Gastrocnemius medialis (tissue), 4 donors: ENCODE measurements around the gene PAK1.

ENCODE experiments used
- POLR2A ChIP-seq, 2 donors: fragments of 450-650 bp; IDR thresholded peaks; one replicate each; pipeline ENCODE4 v1.6.1; 2017; ENCODE audit warnings: antibody characterized with exemption in 2 of 2, mild to moderate bottlenecking in 2 of 2, moderate library complexity in 2 of 2
- TF ChIP-seq, protein P1 (sequence below), 5 experiments: fragments of 450-650 bp in 3 of 5; fragments of 200-600 bp in 2 of 5; sonication (generic) in 2 of 5; IDR thresholded peaks in 4 of 5; conservative IDR thresholded peaks in 1 of 5; 1 replicate in 4 of 5; 2 replicates in 1 of 5; pipeline ENCODE4 v1.5.1; 2016 to 2019; ENCODE audit warnings: antibody characterized with exemption in 5 of 5, mild to moderate bottlenecking in 3 of 5, moderate library complexity in 3 of 5

- TF ChIP-seq, protein P1, sequence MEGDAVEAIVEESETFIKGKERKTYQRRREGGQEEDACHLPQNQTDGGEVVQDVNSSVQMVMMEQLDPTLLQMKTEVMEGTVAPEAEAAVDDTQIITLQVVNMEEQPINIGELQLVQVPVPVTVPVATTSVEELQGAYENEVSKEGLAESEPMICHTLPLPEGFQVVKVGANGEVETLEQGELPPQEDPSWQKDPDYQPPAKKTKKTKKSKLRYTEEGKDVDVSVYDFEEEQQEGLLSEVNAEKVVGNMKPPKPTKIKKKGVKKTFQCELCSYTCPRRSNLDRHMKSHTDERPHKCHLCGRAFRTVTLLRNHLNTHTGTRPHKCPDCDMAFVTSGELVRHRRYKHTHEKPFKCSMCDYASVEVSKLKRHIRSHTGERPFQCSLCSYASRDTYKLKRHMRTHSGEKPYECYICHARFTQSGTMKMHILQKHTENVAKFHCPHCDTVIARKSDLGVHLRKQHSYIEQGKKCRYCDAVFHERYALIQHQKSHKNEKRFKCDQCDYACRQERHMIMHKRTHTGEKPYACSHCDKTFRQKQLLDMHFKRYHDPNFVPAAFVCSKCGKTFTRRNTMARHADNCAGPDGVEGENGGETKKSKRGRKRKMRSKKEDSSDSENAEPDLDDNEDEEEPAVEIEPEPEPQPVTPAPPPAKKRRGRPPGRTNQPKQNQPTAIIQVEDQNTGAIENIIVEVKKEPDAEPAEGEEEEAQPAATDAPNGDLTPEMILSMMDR (IDR thresholded peaks at IDR 0.05 in 4 of 5, conservative IDR thresholded peaks at IDR 0.05 in 1 of 5) = no peak
- TF ChIP-seq POLR2A (IDR thresholded peaks at IDR 0.05) = no peak
Measured at GRCh38 chr11:77289737-77290136, 184.2 kb downstream of the PAK1 start.
